Spleen (tissue), 7 donors: ENCODE measurements around the gene ARL5A.

Source experiments
- CTCF ChIP-seq, 11 experiments: fragments of 200-600 bp in 7 of 11; fragments of 450-650 bp in 4 of 11; sonication (generic) in 4 of 11; IDR thresholded peaks in 8 of 11; conservative IDR thresholded peaks in 3 of 11; 1 replicate in 7 of 11; 2 replicates in 4 of 11; pipeline versions ENCODE4 v1.4.0 to v1.8.0; 2016 to 2021; ENCODE audit warnings: antibody characterized with exemption in 11 of 11, inconsistent platforms in 4 of 11, mild to moderate bottlenecking in 1 of 11
- POLR2A ChIP-seq, 3 donors: fragments of 450-650 bp; IDR thresholded peaks; one replicate each; pipeline ENCODE4 v1.5.1; 2017; ENCODE audit warnings: antibody characterized with exemption in 3 of 3, mild to moderate bottlenecking in 1 of 3
- POLR2AphosphoS5 ChIP-seq, 3 donors: sonication (generic); formaldehyde crosslinking; IDR thresholded peaks; one replicate each; pipeline ENCODE4 v1.5.1; 2017; ENCODE audit warnings: antibody characterized with exemption in 3 of 3
- donor health status: DM: no; HTN: no; CAD: no; lungs with moderate emphysema.
- donor health status: DM: no; HTN: no; CAD: no.
- donor health status: DM: no; HTN: no; CAD: no.

- TF ChIP-seq CTCF (IDR thresholded peaks at IDR 0.05 in 8 of 11, conservative IDR thresholded peaks at IDR 0.05 in 3 of 11) (no peak), POLR2A (IDR thresholded peaks at IDR 0.05) (no peak), POLR2AphosphoS5 (IDR thresholded peaks at IDR 0.05) (no peak)
Measured at GRCh38 chr2:151780938-151781337, 47.3 kb downstream of the ARL5A start.
